Testis (tissue), 3 donors: ENCODE measurements around the gene ZNF69. TPM values are rescaled to one million over a fixed set of nuclear protein-coding genes. Genes with fewer than 3 reads are reported as not detected.
"Not testable (repeated sequence)": the region's sequence is repeated elsewhere in the genome, so short reads cannot be mapped to it uniquely, and the experiment has no call there.

Source experiments
- DNase-seq: peaks from one replicate; pipeline ENCODE4 v3.0.0-alpha.2; 2019
- H3K27ac ChIP-seq, 2 donors: fragments of 200-600 bp; sonication (generic); one replicate each; pipeline ENCODE4 v1.5.1; 2019
- H3K27me3 ChIP-seq: fragments of 200-600 bp; sonication (generic); one replicate; pipeline ENCODE4 v1.5.1; 2019
- H3K36me3 ChIP-seq: fragments of 200-600 bp; sonication (generic); one replicate; pipeline ENCODE4 v1.5.1; 2017; ENCODE audit warnings: low read depth; ENCODE audit errors: missing control alignments
- H3K4me1 ChIP-seq: fragments of 200-600 bp; sonication (generic); one replicate; pipeline ENCODE4 v1.5.1; 2019
- H3K4me3 ChIP-seq, 2 donors: fragments of 200-600 bp; sonication (generic); one replicate each; pipeline ENCODE4 v1.5.1; 2017 to 2019
- H3K9me3 ChIP-seq: fragments of 200-600 bp; sonication (generic); one replicate; pipeline ENCODE4 v1.5.1; 2017
- POLR2A ChIP-seq: fragments of 450-650 bp; IDR thresholded peaks from one replicate; pipeline ENCODE4 v1.6.1; 2017; ENCODE audit warnings: antibody characterized with exemption, mild to moderate bottlenecking, moderate library complexity
- WGBS, 2 donors: methylation state at CpG; one replicate each; pipeline ENCODE4 v1.1.5; 2018; 5-methylcytosine and 5-hydroxymethylcytosine counted together
- intact Hi-C: fragments of 100-400 bp; cut with DNase I; formaldehyde crosslinking; loops from one replicate; pipeline ENCODE4 v1.15.1; 2023; ENCODE audit warnings: low total_unique reads
- polyA plus RNA-seq: library from polyadenylated mRNA; stranded (reverse); fragments of 350-450 nt; fragmentation: Illumina TruSeq; extraction: RNeasy Lipid Tissue Mini Kit (QIAGEN cat#74804); gene quantifications from one replicate; pipeline ENCODE4 v1.2.3, GENCODE V29; 2014; ENCODE audit warnings: low read depth, low replicate concordance; ENCODE audit not compliant: insufficient read depth
- total RNA-seq, 2 donors: library from RNA; depleted of rRNA; stranded (reverse); fragments of >200 nt; gene quantifications; one replicate each; pipeline ENCODE4 v1.2.3, GENCODE V29; 2016
- TF ChIP-seq, protein P1 (sequence below), 3 experiments: fragments of 450-650 bp in 2 of 3; fragments of 200-600 bp in 1 of 3; sonication (generic) in 1 of 3; IDR thresholded peaks; one replicate each; pipeline ENCODE4 v1.5.1; 2016 to 2019; ENCODE audit warnings: antibody characterized with exemption in 3 of 3, mild to moderate bottlenecking in 2 of 3, moderate library complexity in 1 of 3

ZNF69 gene
- total and polyA plus RNA-seq, 3 donors from 2014 or later, result 2.5 to 39.8 (median 31.7) TPM

DNA sequence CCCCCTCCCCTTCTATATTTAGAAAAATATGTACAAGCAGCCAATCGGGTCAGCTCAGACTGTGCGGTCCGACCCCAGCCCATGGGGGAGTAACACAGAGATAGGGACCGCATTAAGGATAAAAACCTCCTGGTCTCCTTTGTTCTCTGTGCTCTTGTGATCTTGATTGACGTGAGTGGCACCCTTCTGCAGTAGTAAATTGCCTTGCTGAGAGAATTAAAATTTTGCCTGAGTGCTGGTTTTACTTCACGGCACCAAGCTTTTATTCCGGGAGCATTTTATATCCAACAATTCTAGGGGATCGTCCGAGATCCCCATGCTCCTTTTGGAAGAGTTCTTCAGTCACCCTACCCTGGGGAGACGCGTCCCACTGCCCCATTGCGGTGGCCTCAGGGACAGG lies 7.0 kb upstream of the ZNF69 start:
- intact Hi-C loops, result no loop called here
- Histone ChIP-seq H3K4me3 (peak overlapping the region in 1 of 2 donors; percentile 12), H3K27me3 (no peaks in the 10 kb centered on the region), H3K9me3 (no peaks in the 10 kb centered on the region), H3K36me3 (no peaks in the 10 kb centered on the region), H3K4me1 (no peaks in the 10 kb centered on the region), H3K27ac (no peak overlapping the region)
- DNase-seq, result no peak
- TF ChIP-seq POLR2A, result no peak
- TF ChIP-seq, protein P1, sequence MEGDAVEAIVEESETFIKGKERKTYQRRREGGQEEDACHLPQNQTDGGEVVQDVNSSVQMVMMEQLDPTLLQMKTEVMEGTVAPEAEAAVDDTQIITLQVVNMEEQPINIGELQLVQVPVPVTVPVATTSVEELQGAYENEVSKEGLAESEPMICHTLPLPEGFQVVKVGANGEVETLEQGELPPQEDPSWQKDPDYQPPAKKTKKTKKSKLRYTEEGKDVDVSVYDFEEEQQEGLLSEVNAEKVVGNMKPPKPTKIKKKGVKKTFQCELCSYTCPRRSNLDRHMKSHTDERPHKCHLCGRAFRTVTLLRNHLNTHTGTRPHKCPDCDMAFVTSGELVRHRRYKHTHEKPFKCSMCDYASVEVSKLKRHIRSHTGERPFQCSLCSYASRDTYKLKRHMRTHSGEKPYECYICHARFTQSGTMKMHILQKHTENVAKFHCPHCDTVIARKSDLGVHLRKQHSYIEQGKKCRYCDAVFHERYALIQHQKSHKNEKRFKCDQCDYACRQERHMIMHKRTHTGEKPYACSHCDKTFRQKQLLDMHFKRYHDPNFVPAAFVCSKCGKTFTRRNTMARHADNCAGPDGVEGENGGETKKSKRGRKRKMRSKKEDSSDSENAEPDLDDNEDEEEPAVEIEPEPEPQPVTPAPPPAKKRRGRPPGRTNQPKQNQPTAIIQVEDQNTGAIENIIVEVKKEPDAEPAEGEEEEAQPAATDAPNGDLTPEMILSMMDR (IDR thresholded peaks at IDR 0.05), result no peak
- 50 to 63% methylated on average over 11 to 12 of the region's 12 CpGs for WGBS, 2 donors

DNA sequence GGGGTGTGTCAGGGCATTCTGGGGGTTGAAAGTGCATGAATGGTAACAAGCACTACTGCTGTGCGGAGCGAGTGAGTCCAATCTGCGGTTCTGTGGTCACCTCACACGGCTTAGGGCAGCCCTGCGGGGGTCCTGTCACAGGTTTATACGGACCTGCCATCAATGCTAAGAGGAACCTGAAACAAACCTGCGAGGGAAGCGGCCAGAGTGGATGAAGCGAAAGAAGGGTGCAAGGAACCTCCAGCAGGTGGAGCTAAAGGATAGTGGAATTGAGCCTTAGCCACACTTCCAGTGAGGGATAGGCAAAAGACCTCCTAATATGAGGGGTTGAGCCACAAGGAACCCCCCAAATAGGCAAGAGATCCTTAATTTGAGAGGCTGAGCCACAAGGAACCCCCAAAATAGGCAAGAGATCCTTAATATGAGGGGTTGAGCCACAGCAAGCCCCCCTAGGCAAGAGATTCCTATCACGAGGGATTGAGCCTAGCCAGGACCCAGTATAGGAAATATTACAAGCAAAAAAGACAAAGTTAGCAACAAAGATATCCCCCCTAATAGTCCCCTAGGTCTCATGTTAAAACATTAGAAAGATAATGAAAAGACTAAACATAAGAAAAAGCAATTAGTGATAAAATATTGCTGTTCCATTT lies 6.3 kb upstream of the ZNF69 start:
- intact Hi-C loops, result no loop called here
- no peak overlapping the region for H3K27ac ChIP-seq
- H3K27me3 ChIP-seq, result no peaks in the 10 kb centered on the region
- DNase-seq, result peak; percentile 75
- peak overlapping the region in 1 of 2 donors; percentile 12 for H3K4me3 ChIP-seq
- no peak for TF ChIP-seq POLR2A
- TF ChIP-seq, protein P1 (IDR thresholded peaks at IDR 0.05), result peak; percentile 55 to 71 (median 68)
- no peaks in the 10 kb centered on the region for H3K9me3 ChIP-seq
- H3K36me3 ChIP-seq, result no peaks in the 10 kb centered on the region
- WGBS, 2 donors, result 9 to 12% methylated on average over 10 of the region's 10 CpGs
- no peaks in the 10 kb centered on the region for H3K4me1 ChIP-seq

DNA sequence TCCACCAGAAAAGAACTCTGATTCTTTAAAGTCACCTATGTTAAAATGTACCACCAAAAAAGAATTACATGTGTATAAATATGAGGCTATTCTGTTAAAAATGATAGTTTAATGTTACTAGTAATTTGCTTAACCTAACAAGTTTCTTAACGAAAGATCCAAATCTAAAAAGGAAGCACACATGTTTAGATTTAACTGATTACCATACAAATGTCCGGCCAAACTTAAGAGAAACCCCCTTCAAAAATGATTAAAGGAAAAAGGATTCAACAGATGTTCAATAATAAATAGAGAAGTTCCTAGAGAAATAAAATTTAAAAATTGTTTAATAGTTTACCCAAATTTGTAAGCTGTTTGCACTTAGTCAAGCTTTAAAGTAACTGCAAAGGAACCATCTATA lies 5.0 kb upstream of the ZNF69 start:
- DNase-seq, result no peak
- 80 to 83% methylated on average over 2 of the region's 2 CpGs for WGBS, 2 donors
- Histone ChIP-seq H3K4me1 (no peaks in the 10 kb centered on the region), H3K4me3 (no peak overlapping the region), H3K9me3 (no peaks in the 10 kb centered on the region), H3K27me3 (no peaks in the 10 kb centered on the region), H3K27ac (no peak overlapping the region), H3K36me3 (no peaks in the 10 kb centered on the region)
- intact Hi-C loops, result no loop called here
- TF ChIP-seq POLR2A, result no peak
- TF ChIP-seq, protein P1 (IDR thresholded peaks at IDR 0.05), result no peak

DNA sequence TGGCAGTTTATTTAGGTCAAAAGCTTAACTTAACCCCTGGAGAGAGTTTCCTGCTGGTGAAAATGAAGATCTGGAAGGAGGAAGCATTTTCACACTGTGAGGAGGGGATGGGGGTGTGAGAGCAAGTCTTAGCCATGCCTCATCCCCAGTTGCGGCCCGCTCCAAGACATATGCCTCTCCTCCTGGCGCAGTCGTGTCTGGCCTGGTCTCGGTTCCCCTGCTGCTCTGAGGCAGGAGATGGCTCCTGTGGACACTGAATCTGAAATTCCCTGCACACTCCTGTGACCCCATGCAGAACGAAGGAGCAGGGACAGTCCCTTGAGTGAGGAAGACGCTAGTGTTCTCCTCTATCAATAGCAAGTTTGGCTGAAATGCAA lies 360 bp upstream of the ZNF69 start:
- H3K36me3 ChIP-seq, result no peaks in the 10 kb centered on the region
- DNase-seq, result peak; percentile 26
- H3K4me1 ChIP-seq, result no peaks in the 10 kb centered on the region
- intact Hi-C loops, result no loop called here
- H3K4me3 ChIP-seq, result peak overlapping the region; percentile 76 to 82
- H3K27ac ChIP-seq, result peak overlapping the region in 1 of 2 donors; percentile 87
- WGBS, 2 donors, result 7 to 13% methylated on average over 7 of the region's 7 CpGs
- H3K9me3 ChIP-seq, result no peaks in the 10 kb centered on the region
- TF ChIP-seq POLR2A, result no peak
- TF ChIP-seq, protein P1 (IDR thresholded peaks at IDR 0.05), result no peak
- H3K27me3 ChIP-seq, result no peaks in the 10 kb centered on the region

DNA sequence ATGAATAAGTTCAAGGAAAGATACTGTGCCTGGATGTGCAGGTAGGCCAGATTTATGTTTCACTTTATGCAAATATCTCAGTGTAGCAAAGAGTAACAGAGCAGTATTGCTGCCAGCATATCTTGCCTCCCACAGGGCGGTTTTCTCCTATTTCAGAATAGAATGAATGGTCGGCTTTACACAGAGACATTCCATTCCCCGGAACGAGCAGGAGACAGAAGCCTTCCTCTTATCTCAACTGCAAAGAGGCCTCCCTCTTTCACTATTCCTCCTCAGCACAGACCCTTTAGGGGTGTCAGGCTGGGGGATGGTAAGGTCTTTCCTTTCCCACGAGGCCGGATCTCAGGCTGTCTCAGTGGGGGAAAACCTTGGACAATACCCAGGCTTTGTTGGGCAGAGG lies 2.3 kb downstream of the ZNF69 start:
- H3K9me3 ChIP-seq, H3K27ac ChIP-seq, H3K4me1 ChIP-seq, H3K36me3 ChIP-seq, H3K4me3 ChIP-seq, H3K27me3 ChIP-seq, intact Hi-C loops: not testable (repeated sequence)
- 41 to 61% methylated on average over 4 to 6 of the region's 6 CpGs for WGBS, 2 donors
- peak; percentile 76 for DNase-seq
